Hematopoietic multipotent progenitor cell (in vitro differentiated cells): ENCODE data around the gene SLC10A7. TPM values are rescaled to one million over a fixed set of nuclear protein-coding genes. Genes with fewer than 3 reads are reported as not detected.

Experiments
- DNase-seq, 3 donors: peaks; one replicate each; pipeline ENCODE4 v3.0.0-alpha.2; 2011 to 2015; ENCODE audit warnings: low read depth in 2 of 3, low spot score in 2 of 3
- total RNA-seq: library from RNA; depleted of rRNA; stranded (reverse); fragments of >200 nt; gene quantifications from one replicate; pipeline ENCODE4 v1.2.3, GENCODE V29; 2012

The SLC10A7 gene
- total RNA-seq, 1 donor: 10.5 TPM

DNA sequence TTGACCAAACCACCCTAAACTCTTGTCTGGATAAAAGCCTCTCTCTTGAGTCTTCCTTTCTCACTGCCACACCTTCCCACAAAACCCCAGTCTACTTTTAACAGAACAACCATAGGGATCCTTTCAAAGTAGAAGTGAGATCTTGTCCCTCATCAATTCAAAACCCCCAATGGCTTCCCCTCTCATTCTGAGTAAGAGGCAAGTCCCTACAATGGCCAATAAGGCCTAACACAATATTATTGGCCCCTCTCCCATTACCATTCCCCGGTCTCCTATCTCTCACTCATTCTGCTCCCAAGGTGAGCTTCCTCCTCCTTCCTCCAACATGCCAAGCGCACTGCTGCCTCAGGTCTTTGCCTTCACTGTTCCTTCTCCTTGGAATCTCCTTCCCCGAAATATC lies 250.3 kb downstream of the SLC10A7 start:
- DNase-seq: no peak

DNA sequence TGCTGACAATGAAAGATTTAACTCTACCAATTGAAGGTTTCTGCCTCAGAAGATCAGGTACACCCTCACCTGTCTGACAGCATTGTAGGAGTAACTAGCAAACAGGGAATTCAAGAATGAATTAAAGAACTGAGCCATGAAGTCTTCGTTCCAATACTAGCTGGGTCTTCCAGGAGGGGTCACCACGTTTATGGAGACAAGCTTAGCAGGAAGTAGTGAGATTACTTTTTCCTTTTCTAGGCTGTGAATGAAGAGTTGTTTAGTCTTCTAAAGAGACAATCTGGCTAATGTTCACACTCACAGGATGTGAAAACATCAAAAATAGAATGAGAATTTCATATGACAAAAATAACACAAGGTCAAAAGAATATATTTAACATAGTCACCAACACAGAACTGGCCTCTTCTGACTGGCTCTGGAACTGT lies 252.5 kb downstream of the SLC10A7 start:
- no peak for DNase-seq

DNA sequence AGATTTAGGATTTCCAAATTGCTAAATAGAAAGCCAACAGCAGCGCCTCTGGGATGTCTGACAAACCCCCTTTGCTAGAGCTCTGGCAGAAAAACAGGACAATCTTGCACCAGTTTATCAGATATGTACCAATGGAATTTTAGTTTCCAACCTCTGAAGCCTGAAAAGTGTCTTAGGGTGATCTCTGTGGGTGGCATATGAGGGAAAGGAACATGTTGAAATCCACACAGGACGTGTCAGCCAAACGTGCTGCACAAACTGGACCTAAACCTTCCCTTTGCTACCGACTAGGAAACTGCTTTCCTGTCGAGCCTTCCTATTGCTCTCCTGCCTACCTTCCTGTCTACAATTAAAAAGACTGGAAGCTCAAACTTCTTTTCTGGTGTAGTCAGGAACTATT lies 253.9 kb downstream of the SLC10A7 start:
- no peak for DNase-seq

GRCh38 chr4:146265950-146266490 lies 255.7 kb downstream of the SLC10A7 start:
- no peak for DNase-seq

- no peak for DNase-seq
Observed at GRCh38 chr4:146263793-146264192, 257.9 kb downstream of the SLC10A7 start.

GRCh38 chr4:146261041-146261440 lies 260.7 kb downstream of the SLC10A7 start:
- DNase-seq: no peak

GRCh38 chr4:146260521-146260920 lies 261.2 kb downstream of the SLC10A7 start:
- DNase-seq: no peak

GRCh38 chr4:146257511-146257910 lies 264.2 kb downstream of the SLC10A7 start:
- no peak for DNase-seq

GRCh38 chr4:146256328-146256727 lies 265.4 kb downstream of the SLC10A7 start:
- DNase-seq: no peak

DNA sequence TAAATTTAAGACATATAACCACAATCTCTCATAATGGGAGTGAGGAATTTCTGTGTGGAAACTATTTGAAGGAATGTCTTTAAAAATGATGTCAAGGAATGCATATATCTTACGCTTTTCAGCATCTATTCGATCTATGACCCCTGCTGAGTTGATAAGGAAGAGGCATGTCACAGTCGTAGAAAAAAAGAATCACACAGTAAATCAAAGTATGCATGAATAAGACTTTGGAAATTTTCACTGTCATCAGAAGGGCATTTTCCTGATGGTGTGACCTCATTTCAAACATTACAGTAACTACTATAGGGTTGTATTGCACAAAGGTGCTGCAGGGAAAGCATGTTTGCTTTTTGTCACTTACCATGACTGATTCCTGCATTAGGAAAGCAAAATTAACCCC lies 265.9 kb downstream of the SLC10A7 start:
- DNase-seq: no peak

GRCh38 chr4:146255463-146255862 lies 266.3 kb downstream of the SLC10A7 start:
- no peak for DNase-seq

GRCh38 chr4:146252969-146253611 lies 268.6 kb downstream of the SLC10A7 start:
- no peak for DNase-seq

GRCh38 chr4:146247356-146247755 lies 274.4 kb downstream of the SLC10A7 start:
- no peak for DNase-seq

DNA sequence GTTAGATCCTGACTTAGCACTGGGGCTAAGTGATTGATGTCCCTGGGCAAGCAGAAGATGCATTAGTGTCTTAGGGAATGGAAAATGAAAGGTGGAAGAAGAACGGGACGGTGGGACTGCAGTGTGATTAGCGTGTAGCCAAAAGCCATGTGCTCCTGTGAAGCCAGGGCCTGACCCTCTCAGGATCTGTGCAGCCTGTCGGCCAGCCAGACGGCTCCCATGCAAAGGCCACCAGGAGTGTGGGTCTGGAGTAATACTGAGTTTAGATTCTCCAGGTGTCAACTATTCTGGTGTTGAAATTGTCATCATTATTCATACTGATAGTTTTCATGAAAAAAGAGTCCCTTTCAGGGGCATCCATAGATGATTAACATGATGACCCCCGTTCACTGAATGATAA lies 275.4 kb downstream of the SLC10A7 start:
- DNase-seq: no peak

GRCh38 chr4:146245850-146246249 lies 275.9 kb downstream of the SLC10A7 start:
- no peak for DNase-seq

GRCh38 chr4:146245246-146245645 lies 276.5 kb downstream of the SLC10A7 start:
- no peak for DNase-seq

- DNase-seq: no peak
Observed at GRCh38 chr4:146244496-146244895, 277.2 kb downstream of the SLC10A7 start.

- DNase-seq: no peak
Observed at GRCh38 chr4:146243883-146244277, 277.9 kb downstream of the SLC10A7 start.

DNA sequence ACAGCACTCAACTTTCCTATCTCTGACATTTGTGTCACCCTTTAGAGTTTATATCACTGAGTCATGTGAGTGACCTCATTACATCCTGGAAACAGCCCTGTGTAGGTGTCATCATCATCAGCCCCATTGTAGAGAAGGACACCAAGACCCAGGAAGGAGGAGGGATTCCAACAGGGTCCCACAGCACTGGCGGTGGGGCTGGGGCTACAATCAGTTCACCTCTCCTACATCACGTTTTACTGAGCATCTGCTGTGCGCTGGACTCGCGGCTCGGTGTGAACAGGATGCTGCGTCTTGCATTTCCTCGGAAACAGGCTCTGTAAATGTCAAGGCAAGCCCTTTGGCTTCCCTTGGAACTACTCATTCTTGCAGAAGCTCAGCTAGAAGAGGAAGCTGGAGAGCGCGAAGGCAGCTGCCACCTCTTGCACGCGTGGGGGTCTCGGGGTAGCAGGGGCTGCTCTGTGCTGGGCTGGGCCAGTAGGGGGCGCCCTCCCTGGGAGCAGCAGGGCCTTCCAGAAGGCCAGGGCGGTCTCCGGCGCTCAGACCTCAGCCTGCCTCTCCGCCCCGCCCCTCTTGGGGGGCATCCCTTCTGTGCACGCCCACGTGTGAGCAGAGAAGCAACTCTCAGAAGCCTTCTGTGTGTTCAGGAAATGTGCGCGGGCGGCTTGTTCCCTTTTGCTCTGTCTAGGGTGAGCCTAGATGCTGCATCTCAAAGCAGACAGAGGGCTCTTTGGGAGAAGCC lies 278.4 kb downstream of the SLC10A7 start:
- DNase-seq: peak; percentile 11 to 69 (median 53)

GRCh38 chr4:146238107-146238506 lies 283.6 kb downstream of the SLC10A7 start:
- DNase-seq: no peak

DNA sequence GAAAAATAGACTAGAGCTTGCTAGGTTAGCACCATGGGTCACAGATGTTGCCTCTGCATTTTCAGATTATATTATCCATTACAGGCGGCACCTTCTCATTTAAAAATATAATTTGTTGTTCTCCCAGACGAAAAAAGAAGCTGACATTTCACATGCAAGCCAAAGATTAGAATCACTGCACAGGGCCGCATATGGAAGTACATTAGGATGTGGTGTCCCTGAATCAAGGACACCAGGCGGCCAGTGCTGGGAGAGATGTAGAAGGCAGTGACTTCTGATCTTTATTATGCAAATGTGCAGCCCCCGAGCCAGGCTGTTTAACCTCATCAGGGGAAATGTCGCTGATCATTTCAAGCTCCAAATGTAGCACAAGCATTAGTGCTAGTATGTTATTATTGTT lies 284.6 kb downstream of the SLC10A7 start:
- DNase-seq: no peak

DNA sequence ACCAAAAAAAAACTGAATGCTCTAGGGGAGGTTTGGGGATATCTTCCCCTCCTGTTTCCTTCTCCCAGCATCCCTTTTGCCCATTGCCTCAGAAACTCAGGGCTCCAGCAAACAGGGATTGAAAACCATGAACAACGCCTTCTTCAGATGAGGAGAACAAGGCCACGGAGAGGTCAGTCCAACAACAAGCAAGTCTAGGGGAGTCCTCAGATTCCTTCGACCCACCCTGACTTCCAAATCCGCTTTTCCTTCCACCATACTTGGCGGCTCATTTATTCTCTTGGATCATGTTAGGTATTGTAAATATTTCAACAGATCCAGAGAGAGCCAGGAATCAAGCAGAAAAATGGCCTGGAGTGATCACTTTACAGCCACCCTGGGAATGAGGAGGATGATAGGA lies 285.5 kb downstream of the SLC10A7 start:
- no peak for DNase-seq
